Activated naive CD4-positive, alpha-beta T cell treated with anti-CD3 and anti-CD28 coated beads, Interleukin-2, amount 50 U/mL, for 24 hours (primary cell): ENCODE data around the gene MARK2.
A peak's percentile ranks its signal among the peaks of the same experiment; 100 is the strongest.

Experiments
- H3K27ac Mint-ChIP-seq: one replicate; pipeline ENCODE4 v1.8.0; 2021; ENCODE audit warnings: mild to moderate bottlenecking, mixed read lengths
- H3K27me3 Mint-ChIP-seq: one replicate; pipeline ENCODE4 v1.8.0; 2021; ENCODE audit warnings: mixed read lengths
- H3K36me3 Mint-ChIP-seq: one replicate; pipeline ENCODE4 v1.8.0; 2021; ENCODE audit warnings: mixed read lengths
- H3K4me1 Mint-ChIP-seq: one replicate; pipeline ENCODE4 v1.8.0; 2021; ENCODE audit warnings: mixed read lengths
- H3K4me3 Mint-ChIP-seq: one replicate; pipeline ENCODE4 v1.8.0; 2021; ENCODE audit warnings: mild to moderate bottlenecking, mixed read lengths
- H3K9me3 Mint-ChIP-seq: one replicate; pipeline ENCODE4 v1.8.0; 2021; ENCODE audit warnings: mixed read lengths

Gene MARK2

GRCh38 chr11:63876616-63877015 is 37.7 kb downstream of the MARK2 start:
- Mint-ChIP-seq H3K4me1 (peaks cover 82% of the 10 kb centered on the region), H3K27me3 (no peaks in the 10 kb centered on the region), H3K4me3 (no peak overlapping the region), H3K36me3 (peaks cover 2% of the 10 kb centered on the region), H3K9me3 (no peaks in the 10 kb centered on the region), H3K27ac (no peak overlapping the region)

GRCh38 chr11:63877658-63878241 is 38.8 kb downstream of the MARK2 start:
- Mint-ChIP-seq H3K9me3 (no peaks in the 10 kb centered on the region), H3K4me3 (no peak overlapping the region), H3K4me1 (peaks cover 79% of the 10 kb centered on the region), H3K27ac (peak overlapping the region; percentile 14), H3K27me3 (no peaks in the 10 kb centered on the region), H3K36me3 (peaks cover 2% of the 10 kb centered on the region)

- peaks cover 83% of the 10 kb centered on the region for H3K4me1 Mint-ChIP-seq
- H3K27me3 Mint-ChIP-seq: no peaks in the 10 kb centered on the region
- H3K36me3 Mint-ChIP-seq: peaks cover 2% of the 10 kb centered on the region
- H3K4me3 Mint-ChIP-seq: peak overlapping the region; percentile 41
- peak overlapping the region; percentile 60 for H3K27ac Mint-ChIP-seq
- no peaks in the 10 kb centered on the region for H3K9me3 Mint-ChIP-seq
Measured at GRCh38 chr11:63879598-63880402, 40.9 kb downstream of the MARK2 start.

GRCh38 chr11:63880403-63880790 is 41.5 kb downstream of the MARK2 start:
- H3K4me1 Mint-ChIP-seq: peaks cover 85% of the 10 kb centered on the region
- H3K9me3 Mint-ChIP-seq: no peaks in the 10 kb centered on the region
- H3K27me3 Mint-ChIP-seq: no peaks in the 10 kb centered on the region
- peak overlapping the region; percentile 1 for H3K4me3 Mint-ChIP-seq
- H3K27ac Mint-ChIP-seq: peak overlapping the region; percentile 21
- peaks cover 2% of the 10 kb centered on the region for H3K36me3 Mint-ChIP-seq

GRCh38 chr11:63882555-63883242 is 43.8 kb downstream of the MARK2 start:
- Mint-ChIP-seq H3K9me3 (no peaks in the 10 kb centered on the region), H3K36me3 (peaks cover 2% of the 10 kb centered on the region), H3K27me3 (no peaks in the 10 kb centered on the region), H3K4me1 (peaks cover 84% of the 10 kb centered on the region), H3K4me3 (no peak overlapping the region), H3K27ac (peak overlapping the region; percentile 52)

- Mint-ChIP-seq H3K27me3 (no peaks in the 10 kb centered on the region), H3K4me3 (no peak overlapping the region), H3K9me3 (no peaks in the 10 kb centered on the region), H3K36me3 (no peaks in the 10 kb centered on the region), H3K4me1 (peaks cover 84% of the 10 kb centered on the region), H3K27ac (peak overlapping the region; percentile 35)
Measured at GRCh38 chr11:63883791-63884190, 44.9 kb downstream of the MARK2 start.

GRCh38 chr11:63884196-63884932 is 45.5 kb downstream of the MARK2 start:
- H3K36me3 Mint-ChIP-seq: no peaks in the 10 kb centered on the region
- no peaks in the 10 kb centered on the region for H3K9me3 Mint-ChIP-seq
- no peak overlapping the region for H3K4me3 Mint-ChIP-seq
- peaks cover 84% of the 10 kb centered on the region for H3K4me1 Mint-ChIP-seq
- peak overlapping the region; percentile 60 for H3K27ac Mint-ChIP-seq
- no peaks in the 10 kb centered on the region for H3K27me3 Mint-ChIP-seq

- peak overlapping the region; percentile 68 for H3K4me3 Mint-ChIP-seq
- peak overlapping the region; percentile 71 for H3K27ac Mint-ChIP-seq
- no peaks in the 10 kb centered on the region for H3K36me3 Mint-ChIP-seq
- H3K4me1 Mint-ChIP-seq: peaks cover 88% of the 10 kb centered on the region
- H3K27me3 Mint-ChIP-seq: no peaks in the 10 kb centered on the region
- no peaks in the 10 kb centered on the region for H3K9me3 Mint-ChIP-seq
Measured at GRCh38 chr11:63887386-63887999, 48.6 kb downstream of the MARK2 start.

- Mint-ChIP-seq H3K36me3 (no peaks in the 10 kb centered on the region), H3K9me3 (no peaks in the 10 kb centered on the region)
Measured at GRCh38 chr11:63888170-63889086, 49.5 kb downstream of the MARK2 start.

GRCh38 chr11:63889344-63889743 is 50.4 kb downstream of the MARK2 start:
- H3K9me3 Mint-ChIP-seq: no peaks in the 10 kb centered on the region
- peaks cover 81% of the 10 kb centered on the region for H3K4me1 Mint-ChIP-seq
- peak overlapping the region; percentile 92 for H3K4me3 Mint-ChIP-seq
- no peaks in the 10 kb centered on the region for H3K27me3 Mint-ChIP-seq
- no peaks in the 10 kb centered on the region for H3K36me3 Mint-ChIP-seq
- peak overlapping the region; percentile 92 for H3K27ac Mint-ChIP-seq

More at GRCh38 chr11:63888170-63889086, 49.5 kb downstream of the MARK2 start:
- Mint-ChIP-seq H3K27me3 (no peaks in the 10 kb centered on the region), H3K4me1 (peaks cover 84% of the 10 kb centered on the region), H3K27ac (peak overlapping the region; percentile 96), H3K4me3 (peak overlapping the region; percentile 92)

- H3K4me1 Mint-ChIP-seq: peaks cover 78% of the 10 kb centered on the region
- peak overlapping the region; percentile 31 for H3K4me3 Mint-ChIP-seq
- H3K27me3 Mint-ChIP-seq: no peaks in the 10 kb centered on the region
- no peak overlapping the region for H3K27ac Mint-ChIP-seq
- H3K36me3 Mint-ChIP-seq: no peaks in the 10 kb centered on the region
- no peaks in the 10 kb centered on the region for H3K9me3 Mint-ChIP-seq
Measured at GRCh38 chr11:63890368-63890767, 51.5 kb downstream of the MARK2 start.

- Mint-ChIP-seq H3K36me3 (peaks cover 5% of the 10 kb centered on the region), H3K27ac (no peak overlapping the region), H3K4me1 (peaks cover 85% of the 10 kb centered on the region), H3K4me3 (no peak overlapping the region), H3K9me3 (no peaks in the 10 kb centered on the region), H3K27me3 (no peaks in the 10 kb centered on the region)
Measured at GRCh38 chr11:63892228-63892627, 53.3 kb downstream of the MARK2 start.

GRCh38 chr11:63893355-63893754 is 54.4 kb downstream of the MARK2 start:
- Mint-ChIP-seq H3K9me3 (no peaks in the 10 kb centered on the region), H3K27me3 (no peaks in the 10 kb centered on the region), H3K4me3 (no peak overlapping the region), H3K4me1 (peaks cover 79% of the 10 kb centered on the region), H3K27ac (no peak overlapping the region), H3K36me3 (peaks cover 7% of the 10 kb centered on the region)

GRCh38 chr11:63896071-63896470 is 57.2 kb downstream of the MARK2 start:
- H3K9me3 Mint-ChIP-seq: no peaks in the 10 kb centered on the region
- H3K4me3 Mint-ChIP-seq: no peak overlapping the region
- H3K36me3 Mint-ChIP-seq: peaks cover 10% of the 10 kb centered on the region
- H3K4me1 Mint-ChIP-seq: peaks cover 53% of the 10 kb centered on the region
- peak overlapping the region; percentile 89 for H3K27ac Mint-ChIP-seq
- H3K27me3 Mint-ChIP-seq: no peaks in the 10 kb centered on the region
